ENCODE measurements around the gene NEK8. TPM values are rescaled to one million over a fixed set of nuclear protein-coding genes. Genes with fewer than 3 reads are reported as not detected.

NEK8 gene
- total RNA-seq, 2 experiments from 2014 or later = 4.7 to 5.2 TPM

- no peaks in the 10 kb centered on the region for H3K9me3 ChIP-seq (ENCODE audit: control insufficient read depth in 1 of 2, insufficient read depth in 1 of 2, low read length in 2 of 2)
- H3K4me3 ChIP-seq (ENCODE audit: low read length) = no peak overlapping the region
- Mint-ChIP-seq H3K27me3 (no peaks in the 10 kb centered on the region), H3K27ac (no peak overlapping the region), H3K4me3 (no peak overlapping the region), H3K36me3 (ENCODE audit: low read depth) (peaks cover 86% of the 10 kb centered on the region), H3K9me3 (no peaks in the 10 kb centered on the region), H3K4me1 (ENCODE audit: low read depth) (no peaks in the 10 kb centered on the region)
- peaks cover 81% of the 10 kb centered on the region for H3K36me3 ChIP-seq (ENCODE audit: insufficient read depth, low read length)
- ATAC-seq (ENCODE audit: poor library complexity) (no peak), DNase-seq (no peak)
- no peaks in the 10 kb centered on the region for H3K4me1 ChIP-seq (ENCODE audit: insufficient read depth, low read length)
- intact Hi-C loops (cut with DNase I, micrococcal nuclease) = no loop called here
- H3K27me3 ChIP-seq (ENCODE audit: control insufficient read depth in 1 of 2, insufficient read depth in 2 of 2, low read length in 2 of 2) = no peaks in the 10 kb centered on the region
- CTCF ChIA-PET = no interaction called here
- TF ChIP-seq CTCF (IDR thresholded peaks at IDR 0.05) = no peak
- POLR2A ChIA-PET = no interaction called here
- no peak overlapping the region for H3K27ac ChIP-seq (ENCODE audit: low read depth in 1 of 2, low read length in 2 of 2)
These were observed 28.3 kb upstream of the NEK8 start for GRCh38 chr17:28700278-28700677.

GRCh38 chr17:28700830-28701492, 27.6 kb upstream of the NEK8 start:
- Mint-ChIP-seq H3K27ac (no peak overlapping the region), H3K4me1 (ENCODE audit: low read depth) (no peaks in the 10 kb centered on the region), H3K9me3 (no peaks in the 10 kb centered on the region), H3K36me3 (ENCODE audit: low read depth) (peaks cover 80% of the 10 kb centered on the region), H3K27me3 (no peaks in the 10 kb centered on the region), H3K4me3 (no peak overlapping the region)
- DNase-seq = no peak
- ATAC-seq (ENCODE audit: poor library complexity) = no peak
- POLR2A ChIA-PET = interaction anchor here (1.7 kb wide), 1 partner anchor 11 kb away, joined by 6 read pairs; the partner anchor contains the start of gene PROCA1
- H3K27ac ChIP-seq (ENCODE audit: low read depth in 1 of 2, low read length in 2 of 2) = no peak overlapping the region
- H3K4me1 ChIP-seq (ENCODE audit: insufficient read depth, low read length) = no peaks in the 10 kb centered on the region
- TF ChIP-seq CTCF (IDR thresholded peaks at IDR 0.05) = no peak
- H3K27me3 ChIP-seq (ENCODE audit: control insufficient read depth in 1 of 2, insufficient read depth in 2 of 2, low read length in 2 of 2) = no peaks in the 10 kb centered on the region
- H3K9me3 ChIP-seq (ENCODE audit: control insufficient read depth in 1 of 2, insufficient read depth in 1 of 2, low read length in 2 of 2) = no peaks in the 10 kb centered on the region
- H3K36me3 ChIP-seq (ENCODE audit: insufficient read depth, low read length) = peaks cover 74% of the 10 kb centered on the region
- CTCF ChIA-PET = no interaction called here
- H3K4me3 ChIP-seq (ENCODE audit: low read length) = no peak overlapping the region
- intact Hi-C loops (cut with DNase I, micrococcal nuclease) = no loop called here

- H3K36me3 Mint-ChIP-seq (ENCODE audit: low read depth) = peaks cover 70% of the 10 kb centered on the region
- H3K27me3 Mint-ChIP-seq = no peaks in the 10 kb centered on the region
- H3K4me3 ChIP-seq (ENCODE audit: low read length) = no peak overlapping the region
- H3K27ac ChIP-seq (ENCODE audit: low read depth in 1 of 2, low read length in 2 of 2) = no peak overlapping the region
- H3K9me3 Mint-ChIP-seq = no peaks in the 10 kb centered on the region
- ATAC-seq (ENCODE audit: poor library complexity) = no peak
- H3K27me3 ChIP-seq (ENCODE audit: control insufficient read depth in 1 of 2, insufficient read depth in 2 of 2, low read length in 2 of 2) = no peaks in the 10 kb centered on the region
- CTCF ChIA-PET = no interaction called here
- DNase-seq = no peak
- no peak overlapping the region for H3K27ac Mint-ChIP-seq
- POLR2A ChIA-PET = interaction anchor here (1.6 to 1.7 kb wide), 2 partner anchors 9 to 18 kb away, joined by 5 to 6 read pairs; partner anchors contain the start of genes PROCA1 and RPL23A
- intact Hi-C loops (cut with DNase I, micrococcal nuclease) = no loop called here
- no peaks in the 10 kb centered on the region for H3K9me3 ChIP-seq (ENCODE audit: control insufficient read depth in 1 of 2, insufficient read depth in 1 of 2, low read length in 2 of 2)
- TF ChIP-seq CTCF (IDR thresholded peaks at IDR 0.05) = no peak
- H3K4me3 Mint-ChIP-seq = no peak overlapping the region
- H3K36me3 ChIP-seq (ENCODE audit: insufficient read depth, low read length) = peaks cover 64% of the 10 kb centered on the region
- no peaks in the 10 kb centered on the region for H3K4me1 Mint-ChIP-seq (ENCODE audit: low read depth)
- H3K4me1 ChIP-seq (ENCODE audit: insufficient read depth, low read length) = no peaks in the 10 kb centered on the region
These were observed 26.4 kb upstream of the NEK8 start for GRCh38 chr17:28702026-28702751.
